ENCODE measurements around the gene IDH3B.

The IDH3B gene

DNA sequence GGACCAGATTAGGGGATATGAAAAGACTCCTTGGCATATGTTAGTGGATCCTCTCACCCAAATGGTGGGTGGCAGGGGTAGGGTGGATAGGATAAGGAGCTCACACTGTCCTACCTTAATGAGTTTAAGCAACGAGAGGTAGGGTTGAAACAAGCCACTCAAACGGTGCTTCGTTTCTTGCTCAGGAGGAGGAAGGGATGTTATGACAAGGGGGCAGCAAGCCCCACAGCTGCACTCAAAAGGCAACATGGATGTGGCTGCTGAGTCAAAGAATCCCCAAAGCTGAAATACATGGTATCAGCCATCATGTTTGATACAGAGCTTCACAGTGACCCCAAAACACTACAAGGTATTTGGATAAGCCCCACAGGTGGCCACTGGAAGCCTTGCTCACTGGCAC is 8.4 kb upstream of the IDH3B start:
- in situ Hi-C loops (cut with MboI; ENCODE audit: low pct_unique_long_range_greater_than_20kb, low sequenced_read_pairs, unreplicated experiment) = no loop called here
- no peak for DNase-seq (ENCODE audit: low spot score)
- TF ChIP-seq, protein P1, sequence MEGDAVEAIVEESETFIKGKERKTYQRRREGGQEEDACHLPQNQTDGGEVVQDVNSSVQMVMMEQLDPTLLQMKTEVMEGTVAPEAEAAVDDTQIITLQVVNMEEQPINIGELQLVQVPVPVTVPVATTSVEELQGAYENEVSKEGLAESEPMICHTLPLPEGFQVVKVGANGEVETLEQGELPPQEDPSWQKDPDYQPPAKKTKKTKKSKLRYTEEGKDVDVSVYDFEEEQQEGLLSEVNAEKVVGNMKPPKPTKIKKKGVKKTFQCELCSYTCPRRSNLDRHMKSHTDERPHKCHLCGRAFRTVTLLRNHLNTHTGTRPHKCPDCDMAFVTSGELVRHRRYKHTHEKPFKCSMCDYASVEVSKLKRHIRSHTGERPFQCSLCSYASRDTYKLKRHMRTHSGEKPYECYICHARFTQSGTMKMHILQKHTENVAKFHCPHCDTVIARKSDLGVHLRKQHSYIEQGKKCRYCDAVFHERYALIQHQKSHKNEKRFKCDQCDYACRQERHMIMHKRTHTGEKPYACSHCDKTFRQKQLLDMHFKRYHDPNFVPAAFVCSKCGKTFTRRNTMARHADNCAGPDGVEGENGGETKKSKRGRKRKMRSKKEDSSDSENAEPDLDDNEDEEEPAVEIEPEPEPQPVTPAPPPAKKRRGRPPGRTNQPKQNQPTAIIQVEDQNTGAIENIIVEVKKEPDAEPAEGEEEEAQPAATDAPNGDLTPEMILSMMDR (IDR thresholded peaks at IDR 0.05; ENCODE audit: extremely low read depth, insufficient read depth, missing control alignments) = no peak

DNA sequence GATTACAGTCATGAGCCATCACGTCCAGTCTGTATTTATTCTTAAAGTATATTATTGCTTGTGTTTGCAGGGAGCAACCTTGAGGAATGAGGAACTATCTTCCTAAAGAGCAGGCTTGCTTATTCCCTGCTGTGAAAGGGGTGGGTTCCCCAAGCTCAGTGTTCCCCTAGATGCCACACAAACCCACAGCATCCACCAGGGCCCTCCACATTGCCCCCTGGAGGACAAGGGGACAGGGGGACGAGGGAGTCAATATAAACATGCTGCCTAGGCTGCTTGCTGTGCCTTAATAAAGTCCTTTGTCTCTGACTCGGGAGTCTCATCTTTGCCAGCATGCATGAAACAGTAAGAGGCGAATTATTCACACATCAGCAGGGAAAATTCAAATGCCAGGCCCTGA is 8.0 kb upstream of the IDH3B start:
- in situ Hi-C loops (cut with MboI; ENCODE audit: low pct_unique_long_range_greater_than_20kb, low sequenced_read_pairs, unreplicated experiment) = no loop called here
- TF ChIP-seq, protein P1 (IDR thresholded peaks at IDR 0.05; ENCODE audit: extremely low read depth, insufficient read depth, missing control alignments) = peak; percentile 9
- no peak for DNase-seq (ENCODE audit: low spot score)

DNA sequence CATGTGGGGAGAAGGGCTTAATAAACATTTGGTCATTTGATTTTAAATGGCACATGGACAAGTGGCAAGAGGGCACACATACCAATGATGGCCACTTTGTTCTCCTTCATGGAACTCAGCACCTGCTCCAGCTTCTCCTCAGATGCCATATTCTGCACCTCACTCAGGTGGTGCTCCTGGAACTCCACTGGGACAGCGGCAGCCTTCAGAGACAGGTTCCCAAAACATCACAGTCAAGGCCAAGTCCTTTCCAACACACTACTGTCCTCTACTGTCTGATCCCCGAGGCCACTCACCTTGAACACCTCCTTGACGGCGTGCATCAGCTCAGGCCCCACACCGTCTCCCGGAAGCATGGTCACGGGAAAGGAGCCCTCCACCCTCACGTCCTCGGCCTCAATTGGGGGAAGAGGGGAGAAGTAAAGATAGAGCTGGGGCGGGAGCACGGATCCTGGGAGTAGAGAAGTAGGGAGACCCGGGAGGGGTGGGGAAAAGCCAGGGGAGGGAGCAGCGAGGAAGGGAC is 591 bp downstream of the IDH3B start:
- in situ Hi-C loops (cut with MboI; ENCODE audit: low pct_unique_long_range_greater_than_20kb, low sequenced_read_pairs, unreplicated experiment) = no loop called here
- TF ChIP-seq, protein P1 (IDR thresholded peaks at IDR 0.05; ENCODE audit: extremely low read depth, insufficient read depth, missing control alignments) = no peak
- no peak for DNase-seq (ENCODE audit: low spot score)

DNA sequence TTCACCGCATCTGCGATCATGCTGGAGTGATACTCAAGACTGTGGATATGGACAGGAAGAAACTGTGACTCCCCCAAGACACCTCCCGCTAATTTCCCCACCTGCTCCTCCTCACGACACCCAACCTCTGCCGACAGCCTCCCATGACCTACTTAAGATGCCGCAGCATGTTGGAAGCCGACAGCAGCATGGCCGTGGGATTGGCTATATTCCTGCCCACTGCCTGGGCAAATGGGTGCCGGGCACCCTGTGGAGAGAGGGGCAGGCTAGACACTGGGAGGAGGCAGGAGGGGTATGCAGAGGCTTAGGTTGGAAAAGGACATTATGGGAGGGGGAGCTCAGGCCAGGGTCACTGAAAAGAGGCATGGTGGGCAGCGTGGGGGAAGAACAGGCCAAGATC is 4.5 kb downstream of the IDH3B start:
- no peak for DNase-seq (ENCODE audit: low spot score)
- TF ChIP-seq, protein P1 (IDR thresholded peaks at IDR 0.05; ENCODE audit: extremely low read depth, insufficient read depth, missing control alignments) = no peak
- in situ Hi-C loops (cut with MboI; ENCODE audit: low pct_unique_long_range_greater_than_20kb, low sequenced_read_pairs, unreplicated experiment) = no loop called here

DNA sequence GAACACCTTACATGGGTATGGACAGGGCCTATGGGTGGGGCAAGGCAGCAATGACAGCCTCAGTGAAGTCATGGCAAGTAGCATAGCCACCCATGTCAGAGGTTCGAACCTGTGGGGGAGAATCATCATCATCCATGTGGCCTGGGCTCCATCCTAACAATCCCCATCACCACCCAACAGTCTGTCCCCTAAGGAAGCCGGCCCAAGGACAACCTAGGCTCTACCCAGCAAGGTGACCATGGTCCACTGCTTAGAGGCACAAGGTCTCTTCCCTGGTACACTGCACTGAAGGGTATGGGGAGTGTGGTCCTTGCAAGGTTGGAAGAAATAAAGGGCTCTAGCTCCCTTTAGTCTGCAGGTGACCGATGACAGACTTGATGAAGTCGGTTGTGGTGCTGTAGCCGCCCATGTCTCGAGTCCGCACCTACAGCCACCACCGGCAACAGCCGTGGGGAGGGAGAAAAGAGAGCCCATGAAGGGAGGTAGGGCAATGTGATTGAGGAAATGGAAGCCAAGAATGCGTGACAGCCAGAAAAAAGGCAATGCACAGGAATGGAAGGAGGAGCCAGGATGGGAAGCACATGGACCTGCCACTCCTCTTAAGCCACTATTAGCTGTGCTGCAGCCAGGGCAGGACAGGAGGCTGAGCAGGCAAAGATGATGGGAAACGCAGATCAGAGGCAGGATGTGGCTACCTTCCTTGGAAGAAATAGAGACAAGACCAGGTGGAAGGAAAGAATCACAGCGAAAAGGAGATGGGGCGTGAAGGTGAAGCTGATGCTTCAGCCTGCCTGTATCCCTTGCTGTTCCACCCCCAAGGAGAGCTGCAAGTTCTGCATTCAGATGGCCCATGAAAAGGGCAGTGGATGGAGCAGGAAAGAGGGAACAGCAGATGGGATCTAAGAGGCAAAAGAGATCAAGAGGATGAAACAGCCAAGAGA is 5.3 kb downstream of the IDH3B start:
- TF ChIP-seq, protein P1 (IDR thresholded peaks at IDR 0.05; ENCODE audit: extremely low read depth, insufficient read depth, missing control alignments) = no peak
- no peak for DNase-seq (ENCODE audit: low spot score)
- in situ Hi-C loops (cut with MboI; ENCODE audit: low pct_unique_long_range_greater_than_20kb, low sequenced_read_pairs, unreplicated experiment) = no loop called here

DNA sequence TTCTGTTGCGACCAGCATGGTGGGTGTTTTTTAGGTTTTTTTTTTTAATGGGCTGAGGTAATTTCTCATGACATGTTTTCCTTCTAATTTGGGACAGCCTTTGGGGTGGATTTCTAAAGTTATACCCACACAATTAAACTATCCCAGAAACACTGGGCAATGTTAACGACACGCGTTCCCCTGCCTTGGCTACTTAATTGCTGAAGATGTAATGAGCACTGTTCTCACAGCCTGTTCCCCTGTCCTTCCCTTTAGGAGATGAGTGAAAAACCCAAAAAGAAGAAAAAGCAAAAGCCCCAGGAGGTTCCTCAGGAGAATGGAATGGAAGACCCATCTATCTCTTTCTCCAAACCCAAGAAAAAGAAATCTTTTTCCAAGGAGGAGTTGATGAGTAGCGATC is 6.3 kb downstream of the IDH3B start:
- in situ Hi-C loops (cut with MboI; ENCODE audit: low pct_unique_long_range_greater_than_20kb, low sequenced_read_pairs, unreplicated experiment) = no loop called here
- TF ChIP-seq, protein P1 (IDR thresholded peaks at IDR 0.05; ENCODE audit: extremely low read depth, insufficient read depth, missing control alignments) = no peak
- no peak for DNase-seq (ENCODE audit: low spot score)
